HepG2 (cell line): ENCODE data around the gene OMG. TPM values are rescaled to one million over a fixed set of nuclear protein-coding genes. Genes with fewer than 3 reads are reported as not detected.

Source experiments
- ATAC-seq: fragments of 200-7000 bp; cut with Tn5 transposase; 3 replicates; pipeline ENCODE4 v1.9.1; 2020; ENCODE audit warnings: mild to moderate bottlenecking, moderate library complexity
- BruUV-seq: library from RNA; stranded (reverse); fragments of 400-500 nt; replicated peaks from 2 replicates; lab custom pipeline; 2021; lab: Mats Ljungman, UMichigan
- CTCF ChIA-PET: fragments of 300-600 bp; formaldehyde crosslinking; extraction: SDS; loops from one replicate; lab custom pipeline; 2021; ENCODE audit warnings: low total read pairs, inconsistent platforms, low intra/inter-chr PET ratio; lab: Yijun Ruan, JAX
- POLR2A ChIA-PET: fragments of 350-600 bp; sonication (Branson Sonifier 250); formaldehyde crosslinking; loops from one replicate; lab custom pipeline; 2020; ENCODE audit warnings: antibody characterized with exemption, inconsistent platforms; lab: Yijun Ruan, JAX
- DNase-seq: peaks from one replicate; pipeline ENCODE4 v3.0.0-alpha.2; 2015; ENCODE audit warnings: low spot score
- FAIRE-seq: peaks from 3 replicates; lab custom pipeline; 2011; peaks lifted over from hg19 to GRCh38; lab: Jason Lieb, UNC
- H2AFZ ChIP-seq: one replicate; pipeline ENCODE4 v1.6.1; 2011; ENCODE audit warnings: low read length, inconsistent platforms
- H3K27ac ChIP-seq: fragments of 300-600 bp; 3 replicates; pipeline ENCODE4 v1.8.0; 2011; ENCODE audit warnings: mixed run types, mild to moderate bottlenecking, mixed read lengths, low read length, inconsistent platforms; ENCODE audit not compliant: insufficient read depth; ENCODE audit errors: extremely low read length
- H3K27me3 ChIP-seq, 2 experiments: fragments of 200-600 bp in 1 of 2; 2 replicates in 1 of 2; 3 replicates in 1 of 2; pipeline versions ENCODE4 v1.6.0 to v1.8.0; 2011; ENCODE audit warnings: low read length in 2 of 2, mild to moderate bottlenecking in 2 of 2, moderate library complexity in 2 of 2, inconsistent platforms in 1 of 2; ENCODE audit not compliant: insufficient read depth in 2 of 2, control insufficient read depth in 1 of 2
- H3K36me3 ChIP-seq, 2 experiments: fragments of 200-600 bp in 1 of 2; replicated peaks in 1 of 2; 2 replicates in 1 of 2; 3 replicates in 1 of 2; pipeline versions ENCODE4 v1.5.1 to v1.8.0; 2011; ENCODE audit warnings: low read length in 2 of 2, inconsistent platforms in 1 of 2; ENCODE audit not compliant: insufficient read depth in 2 of 2, control insufficient read depth in 1 of 2
- H3K4me1 ChIP-seq: 2 replicates; pipeline ENCODE4 v1.5.1; 2012; ENCODE audit warnings: low read length, inconsistent platforms; ENCODE audit not compliant: insufficient read depth
- H3K4me2 ChIP-seq: 2 replicates; pipeline ENCODE4 v1.6.0; 2011; ENCODE audit warnings: low read depth, low read length, inconsistent platforms
- H3K4me3 ChIP-seq, 3 experiments: fragments of 200-600 bp in 1 of 3; sonication (generic), shearing (Covaris generic) in 1 of 3; replicated peaks in 1 of 3; 2 replicates each; pipeline ENCODE4 v1.5.1; 2011 to 2016; ENCODE audit warnings: low read length in 3 of 3, inconsistent platforms in 2 of 3, low read depth in 2 of 3, mild to moderate bottlenecking in 2 of 3, control low read depth in 1 of 3, mixed read lengths in 1 of 3; ENCODE audit not compliant: insufficient read depth in 1 of 3
- H3K79me2 ChIP-seq: one replicate; pipeline ENCODE4 v1.6.1; 2011; ENCODE audit warnings: low read length, inconsistent platforms; ENCODE audit not compliant: insufficient read depth
- H3K9ac ChIP-seq: 2 replicates; pipeline ENCODE4 v1.6.0; 2011; ENCODE audit warnings: mild to moderate bottlenecking, low read depth, low read length, inconsistent platforms; ENCODE audit not compliant: insufficient read depth
- H3K9me3 ChIP-seq: 2 replicates; pipeline ENCODE4 v1.5.1; 2012; ENCODE audit warnings: mild to moderate bottlenecking, low read length
- H4K20me1 ChIP-seq: 2 replicates; pipeline ENCODE4 v1.6.0; 2011; ENCODE audit warnings: inconsistent platforms, mild to moderate bottlenecking, low read length, moderate library complexity; ENCODE audit not compliant: insufficient read depth
- AHR ChIP-seq: IDR thresholded peaks from 2 replicates; pipeline ENCODE4 v1.6.1; 2018; ENCODE audit warnings: missing genetic modification reagents, missing compliant biosample characterization
- MIER2 ChIP-seq: IDR thresholded peaks from 2 replicates; pipeline ENCODE4 v1.6.1; 2016; ENCODE audit warnings: missing biosample characterization, missing genetic modification reagents
- NAIF1 ChIP-seq: sonication (generic); formaldehyde crosslinking; IDR thresholded peaks from 2 replicates; pipeline ENCODE4 v1.5.0; 2020; ENCODE audit warnings: mild to moderate bottlenecking, missing genetic modification reagents, borderline replicate concordance
- NBN ChIP-seq: fragments of 450-650 bp; conservative IDR thresholded peaks from 2 replicates; pipeline ENCODE4 v1.6.1; 2017
- NCOR1 ChIP-seq: fragments of 200-600 bp; sonication (generic); IDR thresholded peaks from 2 replicates; pipeline ENCODE4 v1.7.0; 2017; ENCODE audit warnings: antibody characterized with exemption, low read length, borderline replicate concordance
- POGZ ChIP-seq: sonication (generic); formaldehyde crosslinking; IDR thresholded peaks from 2 replicates; pipeline ENCODE4 v1.4.0; 2020; ENCODE audit warnings: mild to moderate bottlenecking, missing genetic modification reagents
- RARG ChIP-seq: sonication (generic); formaldehyde crosslinking; IDR thresholded peaks from 2 replicates; pipeline ENCODE4 v1.4.0; 2020; ENCODE audit warnings: low read depth, mild to moderate bottlenecking, missing genetic modification reagents
- SMAD3 ChIP-seq: sonication (generic); formaldehyde crosslinking; IDR thresholded peaks from 2 replicates; pipeline ENCODE4 v1.4.0; 2020; ENCODE audit warnings: missing genetic modification reagents
- ZBTB38 ChIP-seq: sonication (generic); formaldehyde crosslinking; IDR thresholded peaks from 2 replicates; pipeline ENCODE4 v1.5.1; 2020; ENCODE audit warnings: mild to moderate bottlenecking, missing genetic modification reagents
- ZEB1 ChIP-seq: IDR thresholded peaks from 2 replicates; pipeline ENCODE4 v1.6.1; 2012; ENCODE audit warnings: mild to moderate bottlenecking, low read depth, inconsistent platforms; ENCODE audit not compliant: insufficient replicate concordance
- ZFX ChIP-seq: sonication (generic); formaldehyde crosslinking; IDR thresholded peaks from 2 replicates; pipeline ENCODE4 v1.4.0; 2020; ENCODE audit warnings: mild to moderate bottlenecking, low read depth, missing genetic modification reagents, moderate library complexity
- ZNF333 ChIP-seq: sonication (generic); formaldehyde crosslinking; IDR thresholded peaks from 2 replicates; pipeline ENCODE4 v1.4.0; 2020; ENCODE audit warnings: mild to moderate bottlenecking, missing genetic modification reagents, borderline replicate concordance
- ZNF501 ChIP-seq: sonication (generic); formaldehyde crosslinking; IDR thresholded peaks from 2 replicates; pipeline ENCODE4 v1.5.1; 2020; ENCODE audit warnings: mild to moderate bottlenecking, moderate library complexity, missing genetic modification reagents
- ZNF761 ChIP-seq: sonication (generic); formaldehyde crosslinking; conservative IDR thresholded peaks from 2 replicates; pipeline ENCODE4 v1.4.0; 2020; ENCODE audit warnings: mild to moderate bottlenecking, missing genetic modification reagents
- ZNF775 ChIP-seq: sonication (generic); formaldehyde crosslinking; IDR thresholded peaks from 2 replicates; pipeline ENCODE4 v1.4.0; 2020; ENCODE audit warnings: missing genetic modification reagents, mild to moderate bottlenecking, moderate library complexity, borderline replicate concordance
- WGBS: methylation state at CpG from one replicate; pipeline ENCODE4 v1.1.6; 2017; ENCODE audit warnings: low lambda C conversion rate; 5-methylcytosine and 5-hydroxymethylcytosine counted together
- in situ Hi-C: cut with HindIII; loops from 2 replicates; pipeline ENCODE4 v1.10.0; 2017; ENCODE audit warnings: low pct_unique_long_range_greater_than_20kb; ENCODE audit not compliant: extremely low pct_ligation_motif_present
- intact Hi-C: fragments of 100-400 bp; cut with micrococcal nuclease; formaldehyde crosslinking; loops from one replicate; pipeline ENCODE4 v1.10.0; 2022; ENCODE audit not compliant: unreplicated experiment
- polyA plus RNA-seq, 8 experiments: library from polyadenylated mRNA; depleted of rRNA in 3 of 8; stranded (reverse) in 7 of 8; unstranded in 1 of 8; fragments of >200 nt; fragmentation: Illumina TruSeq in 4 of 8; extraction: Trizol in 4 of 8; gene quantifications; 2 replicates each; pipeline versions ENCODE4 v1.2.1 to v1.2.3, GENCODE V29; 2011 to 2016; ENCODE audit warnings: low read depth in 4 of 8, missing spikeins in 1 of 8, mixed read lengths in 1 of 8; ENCODE audit not compliant: insufficient read depth in 1 of 8
- total RNA-seq, 5 experiments: library from RNA; depleted of rRNA; stranded (reverse); fragments of >200 nt; fragmentation: Illumina TruSeq; extraction: Trizol; gene quantifications; 2 replicates each; pipeline ENCODE4 v1.2.3, GENCODE V29; 2016; ENCODE audit warnings: low read depth in 1 of 5
- TF ChIP-seq, protein P1 (sequence below): sonication (generic); formaldehyde crosslinking; IDR thresholded peaks from 2 replicates; pipeline ENCODE4 v1.5.1; 2020; ENCODE audit warnings: mild to moderate bottlenecking, missing genetic modification reagents, borderline replicate concordance
- TF ChIP-seq, protein P2 (sequence below): sonication (generic); formaldehyde crosslinking; IDR thresholded peaks from 2 replicates; pipeline ENCODE4 v1.4.0; 2020; ENCODE audit warnings: missing genetic modification reagents

Gene OMG
- total and polyA plus RNA-seq, 2 of the 13 experiments (the other 11 are each of a cell fraction or from before 2014, with no cell fraction given): not detected

DNA sequence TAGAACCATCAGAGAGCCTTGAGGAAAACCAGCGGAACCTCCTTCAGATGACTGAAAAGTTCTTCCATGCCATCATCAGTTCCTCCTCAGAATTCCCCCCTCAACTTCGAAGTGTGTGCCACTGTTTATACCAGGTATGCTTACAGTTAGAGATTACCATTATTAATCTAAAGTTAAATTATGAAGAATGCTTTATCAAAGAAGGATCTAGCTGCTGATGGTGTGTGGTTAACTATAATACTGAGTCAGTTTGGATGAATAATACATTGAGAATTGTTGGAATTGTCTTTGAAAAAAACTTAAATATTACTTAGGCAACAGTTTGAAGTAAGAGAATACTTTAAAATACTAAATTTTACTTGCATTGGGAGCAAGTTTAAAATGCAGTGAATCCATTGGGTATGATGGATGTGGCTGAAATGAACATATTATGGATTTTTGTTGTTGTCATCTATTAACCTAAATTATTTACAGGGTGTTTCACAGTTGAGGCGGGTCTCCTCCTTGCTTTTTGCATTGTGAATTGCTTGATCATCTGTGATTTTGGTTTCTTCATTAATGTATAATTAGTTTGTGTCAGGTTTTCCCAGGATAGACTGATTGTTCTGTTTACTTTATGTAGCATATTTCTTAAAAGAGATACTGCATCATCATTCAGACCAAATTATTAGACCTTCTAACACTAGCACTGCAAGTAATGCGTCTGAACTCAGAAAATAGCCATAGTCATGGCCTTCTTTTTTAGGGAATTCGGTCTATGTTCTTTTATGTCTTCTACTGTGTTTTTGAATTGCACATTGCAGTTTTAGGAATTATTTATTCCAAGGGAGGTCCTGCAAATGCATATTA is 47.8 kb downstream of the OMG start:
- POLR2A ChIA-PET: no interaction called here

More for the DNA sequence above, 47.8 kb downstream of the OMG start:
- in situ Hi-C loops (no loop called here), intact Hi-C loops (no loop called here)
- ATAC-seq (no peak), FAIRE-seq (no peak), DNase-seq (no peak)
- BruUV-seq: no TSS peak
- H3K9ac ChIP-seq: no peak overlapping the region
- no peak overlapping the region for H2AFZ ChIP-seq
- H3K9me3 ChIP-seq: no peaks in the 10 kb centered on the region
- no peaks in the 10 kb centered on the region for H4K20me1 ChIP-seq
- CTCF ChIA-PET: no interaction called here
- no peaks in the 10 kb centered on the region; a peak in 1 of 5 replicates for H3K27me3 ChIP-seq
- H3K4me3 ChIP-seq: no peak overlapping the region
- H3K36me3 ChIP-seq: peaks cover 4 to 33% of the 10 kb centered on the region in 2 experiments
- no peak overlapping the region for H3K27ac ChIP-seq
- TF ChIP-seq NBN (no peak), SMAD3 (CRISPR knock-in tag) (no peak), RARG (CRISPR knock-in tag) (no peak), AHR (CRISPR knock-in tag) (no peak), ZBTB38 (CRISPR knock-in tag) (no peak), ZNF333 (no peak), ZEB1 (no peak), ZNF761 (CRISPR knock-in tag) (no peak), NCOR1 (no peak), ZNF775 (CRISPR knock-in tag) (no peak), NAIF1 (CRISPR knock-in tag) (no peak), MIER2 (CRISPR knock-in tag) (no peak), ZFX (CRISPR knock-in tag) (no peak), POGZ (no peak), ZNF501 (CRISPR knock-in tag) (no peak)
- TF ChIP-seq, protein P1, sequence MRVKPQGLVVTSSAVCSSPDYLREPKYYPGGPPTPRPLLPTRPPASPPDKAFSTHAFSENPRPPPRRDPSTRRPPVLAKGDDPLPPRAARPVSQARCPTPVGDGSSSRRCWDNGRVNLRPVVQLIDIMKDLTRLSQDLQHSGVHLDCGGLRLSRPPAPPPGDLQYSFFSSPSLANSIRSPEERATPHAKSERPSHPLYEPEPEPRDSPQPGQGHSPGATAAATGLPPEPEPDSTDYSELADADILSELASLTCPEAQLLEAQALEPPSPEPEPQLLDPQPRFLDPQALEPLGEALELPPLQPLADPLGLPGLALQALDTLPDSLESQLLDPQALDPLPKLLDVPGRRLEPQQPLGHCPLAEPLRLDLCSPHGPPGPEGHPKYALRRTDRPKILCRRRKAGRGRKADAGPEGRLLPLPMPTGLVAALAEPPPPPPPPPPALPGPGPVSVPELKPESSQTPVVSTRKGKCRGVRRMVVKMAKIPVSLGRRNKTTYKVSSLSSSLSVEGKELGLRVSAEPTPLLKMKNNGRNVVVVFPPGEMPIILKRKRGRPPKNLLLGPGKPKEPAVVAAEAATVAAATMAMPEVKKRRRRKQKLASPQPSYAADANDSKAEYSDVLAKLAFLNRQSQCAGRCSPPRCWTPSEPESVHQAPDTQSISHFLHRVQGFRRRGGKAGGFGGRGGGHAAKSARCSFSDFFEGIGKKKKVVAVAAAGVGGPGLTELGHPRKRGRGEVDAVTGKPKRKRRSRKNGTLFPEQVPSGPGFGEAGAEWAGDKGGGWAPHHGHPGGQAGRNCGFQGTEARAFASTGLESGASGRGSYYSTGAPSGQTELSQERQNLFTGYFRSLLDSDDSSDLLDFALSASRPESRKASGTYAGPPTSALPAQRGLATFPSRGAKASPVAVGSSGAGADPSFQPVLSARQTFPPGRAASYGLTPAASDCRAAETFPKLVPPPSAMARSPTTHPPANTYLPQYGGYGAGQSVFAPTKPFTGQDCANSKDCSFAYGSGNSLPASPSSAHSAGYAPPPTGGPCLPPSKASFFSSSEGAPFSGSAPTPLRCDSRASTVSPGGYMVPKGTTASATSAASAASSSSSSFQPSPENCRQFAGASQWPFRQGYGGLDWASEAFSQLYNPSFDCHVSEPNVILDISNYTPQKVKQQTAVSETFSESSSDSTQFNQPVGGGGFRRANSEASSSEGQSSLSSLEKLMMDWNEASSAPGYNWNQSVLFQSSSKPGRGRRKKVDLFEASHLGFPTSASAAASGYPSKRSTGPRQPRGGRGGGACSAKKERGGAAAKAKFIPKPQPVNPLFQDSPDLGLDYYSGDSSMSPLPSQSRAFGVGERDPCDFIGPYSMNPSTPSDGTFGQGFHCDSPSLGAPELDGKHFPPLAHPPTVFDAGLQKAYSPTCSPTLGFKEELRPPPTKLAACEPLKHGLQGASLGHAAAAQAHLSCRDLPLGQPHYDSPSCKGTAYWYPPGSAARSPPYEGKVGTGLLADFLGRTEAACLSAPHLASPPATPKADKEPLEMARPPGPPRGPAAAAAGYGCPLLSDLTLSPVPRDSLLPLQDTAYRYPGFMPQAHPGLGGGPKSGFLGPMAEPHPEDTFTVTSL (CRISPR knock-in tag): no peak
- TF ChIP-seq, protein P2, sequence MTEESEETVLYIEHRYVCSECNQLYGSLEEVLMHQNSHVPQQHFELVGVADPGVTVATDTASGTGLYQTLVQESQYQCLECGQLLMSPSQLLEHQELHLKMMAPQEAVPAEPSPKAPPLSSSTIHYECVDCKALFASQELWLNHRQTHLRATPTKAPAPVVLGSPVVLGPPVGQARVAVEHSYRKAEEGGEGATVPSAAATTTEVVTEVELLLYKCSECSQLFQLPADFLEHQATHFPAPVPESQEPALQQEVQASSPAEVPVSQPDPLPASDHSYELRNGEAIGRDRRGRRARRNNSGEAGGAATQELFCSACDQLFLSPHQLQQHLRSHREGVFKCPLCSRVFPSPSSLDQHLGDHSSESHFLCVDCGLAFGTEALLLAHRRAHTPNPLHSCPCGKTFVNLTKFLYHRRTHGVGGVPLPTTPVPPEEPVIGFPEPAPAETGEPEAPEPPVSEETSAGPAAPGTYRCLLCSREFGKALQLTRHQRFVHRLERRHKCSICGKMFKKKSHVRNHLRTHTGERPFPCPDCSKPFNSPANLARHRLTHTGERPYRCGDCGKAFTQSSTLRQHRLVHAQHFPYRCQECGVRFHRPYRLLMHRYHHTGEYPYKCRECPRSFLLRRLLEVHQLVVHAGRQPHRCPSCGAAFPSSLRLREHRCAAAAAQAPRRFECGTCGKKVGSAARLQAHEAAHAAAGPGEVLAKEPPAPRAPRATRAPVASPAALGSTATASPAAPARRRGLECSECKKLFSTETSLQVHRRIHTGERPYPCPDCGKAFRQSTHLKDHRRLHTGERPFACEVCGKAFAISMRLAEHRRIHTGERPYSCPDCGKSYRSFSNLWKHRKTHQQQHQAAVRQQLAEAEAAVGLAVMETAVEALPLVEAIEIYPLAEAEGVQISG (CRISPR knock-in tag): no peak
- peaks cover 11% of the 10 kb centered on the region for H3K4me1 ChIP-seq
- WGBS: 96% methylated on average over 5 of the region's 5 CpGs
- H3K4me2 ChIP-seq: no peak overlapping the region
- no peaks in the 10 kb centered on the region for H3K79me2 ChIP-seq
